HG03103 (cell line): Measurements from ENCODE around the gene NELL1.

ENCODE experiments used
- ATAC-seq: cut with Tn5 transposase; IDR thresholded peaks from one replicate; pipeline ENCODE4 v1.9.1; 2021; ENCODE audit warnings: low read depth; ENCODE audit not compliant: unreplicated experiment

NELL1 gene

GRCh38 chr11:20934516-20934915, 265.1 kb downstream of the NELL1 start:
- ATAC-seq = no peak

DNA sequence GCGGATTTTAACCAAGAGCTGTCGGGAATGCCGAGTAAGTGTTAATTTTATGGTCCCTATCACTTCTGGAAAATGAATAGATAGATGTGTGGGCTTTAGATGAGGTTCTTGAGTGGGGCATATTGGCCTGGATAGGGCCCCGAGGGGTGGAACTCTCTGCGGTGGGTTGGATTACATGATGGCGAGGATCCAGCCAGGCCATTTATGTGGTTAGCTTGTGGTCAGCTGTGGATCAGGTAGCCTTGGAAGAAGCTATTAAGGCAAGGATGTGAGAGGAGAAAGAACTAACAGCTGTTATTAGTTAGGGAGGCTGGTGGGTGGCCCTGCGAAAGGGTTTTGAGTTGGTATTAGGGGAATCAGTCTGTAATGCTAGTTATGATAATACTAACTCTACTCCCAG, 268.4 kb downstream of the NELL1 start:
- ATAC-seq = no peak

DNA sequence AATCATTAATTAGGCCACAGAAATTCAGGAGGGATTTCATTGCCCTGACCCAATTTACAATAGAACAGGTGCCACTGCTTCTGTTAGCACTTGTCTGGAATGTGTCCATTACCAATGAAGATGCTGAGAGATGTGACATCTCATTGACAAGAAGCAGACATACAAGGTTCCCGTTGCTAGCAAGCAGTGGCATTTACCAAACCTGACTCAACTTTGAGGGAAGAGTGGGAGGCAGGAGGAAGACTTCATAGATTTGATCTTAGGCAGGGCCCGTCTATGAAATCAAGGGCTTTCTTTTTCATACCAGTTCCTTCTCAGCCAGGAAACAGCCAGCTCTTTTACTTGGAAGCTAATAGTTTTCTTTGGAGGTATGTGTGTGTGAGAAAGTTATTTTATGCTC, 280.2 kb downstream of the NELL1 start:
- no peak for ATAC-seq

DNA sequence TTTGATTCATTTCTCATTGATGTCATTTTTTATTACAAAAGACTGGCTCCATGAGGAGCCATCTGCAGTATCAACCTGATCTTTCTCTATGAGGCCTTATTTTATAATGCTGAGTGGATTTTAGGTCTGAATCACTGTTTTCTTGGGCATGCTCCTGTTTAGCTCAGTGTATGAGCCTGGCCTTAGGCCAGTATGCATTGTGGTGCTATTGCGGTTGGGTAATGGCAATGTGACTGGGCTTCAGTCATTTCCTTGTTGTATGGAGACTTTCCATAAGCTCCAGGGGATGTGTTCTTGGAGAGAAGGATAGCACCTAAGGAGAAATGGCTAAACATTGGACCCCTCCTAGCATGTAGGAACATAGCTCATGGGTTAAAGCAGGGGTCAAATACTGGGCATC, 293.2 kb downstream of the NELL1 start:
- no peak for ATAC-seq

GRCh38 chr11:20963596-20963995, 294.2 kb downstream of the NELL1 start:
- no peak for ATAC-seq

DNA sequence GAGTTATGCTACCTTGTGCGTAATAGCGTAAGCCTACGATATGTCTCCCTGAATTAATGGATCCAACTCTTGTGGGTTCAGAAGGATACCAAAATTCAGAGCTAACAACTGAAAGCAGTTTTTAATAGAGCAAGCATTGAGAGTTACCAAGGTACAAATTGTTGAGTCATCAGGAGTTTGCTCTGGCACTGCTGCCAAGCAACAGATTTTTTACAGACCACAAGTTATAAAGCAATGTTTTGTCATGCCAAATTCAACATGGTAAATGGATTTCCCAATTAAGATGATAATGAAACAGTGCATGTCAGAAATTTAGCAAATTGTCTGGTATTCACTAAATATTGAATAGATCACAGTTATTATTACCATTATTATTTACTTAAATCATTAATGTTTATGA, 295.6 kb downstream of the NELL1 start:
- ATAC-seq = no peak

- no peak for ATAC-seq
Measured at GRCh38 chr11:20966489-20966888, 297.1 kb downstream of the NELL1 start.

DNA sequence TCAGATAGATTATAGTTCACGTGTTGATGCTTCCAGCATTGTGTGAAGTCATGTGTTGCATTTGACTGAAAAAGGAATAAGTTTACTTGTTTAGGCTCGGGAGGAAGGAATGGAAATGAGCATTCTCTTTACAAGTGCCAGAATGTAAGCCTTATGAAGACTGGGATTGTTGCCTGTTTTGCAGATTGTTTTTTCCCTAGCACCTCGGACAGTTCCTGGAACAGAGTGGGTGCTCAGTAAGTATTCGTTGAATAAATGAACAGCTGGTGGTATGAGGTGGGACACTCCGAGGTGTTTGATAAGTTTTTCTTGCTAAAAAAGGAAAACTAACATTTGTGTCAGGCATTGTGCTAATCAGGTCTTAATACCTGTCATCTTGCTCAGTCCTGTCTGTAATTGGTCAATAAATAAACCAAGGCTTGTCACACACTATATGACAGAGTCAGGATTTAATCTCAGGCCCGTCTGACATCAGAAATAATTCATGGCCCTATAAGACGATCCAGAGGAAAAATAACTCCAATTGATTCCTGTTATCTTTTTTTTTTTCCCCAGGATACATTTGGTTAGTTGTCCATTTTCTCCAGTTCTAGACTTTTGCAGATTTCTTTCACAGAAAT, 304.7 kb downstream of the NELL1 start:
- ATAC-seq = no peak

GRCh38 chr11:20980736-20981135, 311.4 kb downstream of the NELL1 start:
- ATAC-seq = no peak

- ATAC-seq = no peak
Measured at GRCh38 chr11:20990447-20990846, 321.1 kb downstream of the NELL1 start.

- ATAC-seq = no peak
Measured at GRCh38 chr11:20991471-20991870, 322.1 kb downstream of the NELL1 start.

DNA sequence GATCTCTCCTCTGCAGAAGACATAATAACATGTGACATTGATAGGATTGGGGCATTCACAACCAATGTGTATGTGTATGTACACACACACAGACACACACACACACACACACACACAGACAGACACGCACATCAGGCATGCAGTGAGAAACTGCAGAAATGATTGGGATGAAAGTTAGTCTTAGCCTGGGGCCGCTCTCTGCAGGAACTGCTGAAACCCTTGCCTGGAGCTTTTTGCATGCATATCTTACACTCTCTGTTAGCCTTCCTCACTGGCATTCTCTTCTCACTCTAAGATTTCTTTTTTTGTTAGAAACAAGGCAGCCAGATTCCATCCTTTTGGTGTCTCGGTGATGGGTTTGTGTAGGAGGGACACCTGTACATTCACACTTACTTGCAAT, 337.9 kb downstream of the NELL1 start:
- ATAC-seq = no peak

DNA sequence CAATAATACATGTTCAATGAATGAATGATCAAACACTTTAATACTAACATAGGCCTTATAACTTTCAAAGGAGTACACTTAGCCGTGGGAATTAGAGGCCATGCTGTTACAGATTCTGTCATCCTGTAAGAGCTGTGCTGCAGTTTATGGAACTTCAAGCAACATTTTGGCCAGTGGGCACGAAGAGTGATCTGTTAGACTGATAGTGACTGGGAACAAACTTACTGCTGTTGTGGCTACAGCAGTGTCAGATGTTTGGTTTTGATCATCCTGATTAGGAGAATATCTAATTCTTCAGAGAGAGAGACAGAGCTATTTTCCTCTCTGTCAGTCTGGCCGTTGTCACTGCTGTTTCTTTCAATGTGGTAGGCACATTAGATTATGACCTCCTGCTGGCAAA, 348.9 kb downstream of the NELL1 start:
- no peak for ATAC-seq

DNA sequence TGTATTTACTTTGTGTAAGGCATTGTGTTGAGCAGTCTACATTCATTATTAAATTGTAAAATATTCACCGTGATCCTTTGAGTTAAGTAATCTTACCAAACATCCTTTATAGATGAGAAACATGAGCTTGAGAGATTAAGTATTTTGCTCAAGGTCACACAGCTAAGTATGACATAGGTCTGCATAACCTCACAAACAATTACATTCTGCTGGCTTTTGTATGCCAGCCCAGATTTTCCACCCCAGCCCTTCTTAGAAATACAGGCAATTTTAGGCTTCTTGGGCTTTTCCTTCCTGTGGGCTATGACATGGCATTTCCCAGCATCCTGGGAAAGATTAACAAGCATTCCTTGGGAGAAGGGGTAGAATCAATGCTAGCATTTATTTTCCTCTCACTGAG, 357.3 kb downstream of the NELL1 start:
- no peak for ATAC-seq

DNA sequence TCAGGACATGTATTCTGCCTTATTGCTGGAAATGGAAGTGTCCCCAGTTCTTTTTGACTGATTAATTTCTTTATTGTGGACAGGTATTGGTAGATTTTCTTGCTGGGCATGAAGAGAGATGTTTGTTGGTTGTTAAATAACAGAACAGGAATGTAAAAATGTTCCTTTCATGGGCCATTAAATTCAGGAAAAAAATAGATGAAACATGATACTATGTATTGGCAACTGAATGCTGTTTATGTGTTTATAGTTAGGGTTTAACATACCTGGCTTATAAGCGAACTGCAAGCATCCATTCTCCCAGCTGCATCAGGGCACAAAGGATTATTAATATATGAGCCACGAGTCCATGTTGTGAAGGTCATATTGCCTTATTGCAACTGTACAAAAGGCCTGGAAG, 368.5 kb downstream of the NELL1 start:
- no peak for ATAC-seq

DNA sequence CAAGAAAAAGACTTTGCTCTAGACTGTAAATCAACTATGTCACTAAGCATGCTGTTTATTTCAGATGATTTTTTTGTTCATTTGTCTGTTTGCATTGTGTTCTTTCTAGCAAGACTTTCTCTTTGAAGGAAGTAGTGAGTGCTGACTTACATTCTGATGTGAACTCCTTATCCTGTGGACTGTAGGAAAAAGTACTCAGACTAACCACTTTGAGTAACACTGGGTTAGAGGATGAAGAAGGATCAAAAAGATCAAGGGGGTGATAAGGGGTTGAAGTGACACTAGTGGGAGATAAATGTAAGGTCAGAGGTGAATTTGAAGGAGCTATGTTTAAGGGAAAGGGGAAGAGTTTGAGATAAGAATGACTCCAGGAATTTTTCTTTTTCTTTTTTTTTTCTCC, 369.4 kb downstream of the NELL1 start:
- ATAC-seq = no peak

DNA sequence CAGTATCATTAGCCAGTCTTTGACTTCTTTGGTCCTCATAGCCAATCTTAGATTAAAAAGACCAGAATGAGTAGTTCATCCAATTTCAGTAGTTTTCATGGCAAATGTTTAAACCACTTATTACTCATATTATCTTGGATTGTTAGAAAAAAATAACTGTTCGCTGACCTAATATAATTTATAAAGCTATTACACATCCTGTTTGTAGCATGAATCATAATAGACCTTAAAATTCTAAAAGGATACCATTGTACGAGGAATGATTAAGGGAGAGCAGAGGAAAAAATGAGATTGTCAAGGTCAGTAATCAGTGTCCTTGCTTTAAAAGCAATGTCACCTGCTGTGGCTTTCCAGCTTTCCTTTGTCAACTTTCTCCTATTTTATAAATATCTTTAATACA, 371.2 kb downstream of the NELL1 start:
- no peak for ATAC-seq

DNA sequence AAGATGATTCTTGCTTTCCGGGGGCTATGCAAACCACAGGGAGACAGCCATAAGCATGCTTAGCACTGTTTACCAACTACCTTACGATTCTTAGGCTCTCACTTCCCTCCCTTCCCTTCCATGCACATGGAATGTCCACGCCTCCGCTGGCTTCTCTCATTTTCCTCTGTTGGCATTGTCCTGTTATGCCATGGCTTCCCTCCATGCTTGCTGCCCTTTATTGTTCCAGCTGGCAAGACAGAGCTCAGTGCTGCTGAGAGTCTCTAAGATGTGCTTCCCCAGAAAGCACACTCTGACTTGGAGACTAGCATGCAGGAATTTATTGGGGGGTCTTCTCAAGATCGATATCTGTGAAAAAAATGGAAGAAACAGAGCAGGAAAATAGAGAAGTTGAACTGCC, 379.2 kb downstream of the NELL1 start:
- ATAC-seq = no peak

- no peak for ATAC-seq
Measured at GRCh38 chr11:21053466-21053865, 384.1 kb downstream of the NELL1 start.

GRCh38 chr11:21056644-21057043, 387.3 kb downstream of the NELL1 start:
- ATAC-seq = no peak

- ATAC-seq = no peak
Measured at GRCh38 chr11:21059879-21060278, 390.5 kb downstream of the NELL1 start.

DNA sequence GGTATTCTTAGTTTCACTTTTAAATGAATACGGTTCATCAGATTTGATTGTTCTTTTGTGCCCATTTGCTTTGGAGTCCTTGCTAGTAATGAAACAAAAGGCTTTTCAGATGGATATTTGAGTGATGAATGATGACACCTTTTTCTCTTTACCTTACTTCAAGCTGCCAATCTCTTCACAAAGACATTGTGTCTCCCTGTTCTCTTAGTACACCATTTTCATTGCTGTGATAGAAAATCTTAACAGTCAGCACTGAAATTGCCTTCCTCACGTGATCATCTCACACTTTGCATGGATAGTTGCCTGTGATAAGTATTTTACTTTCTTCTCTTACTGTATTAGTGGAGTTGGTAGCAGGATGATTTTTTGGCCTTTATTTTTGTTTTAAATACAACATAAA, 396.6 kb downstream of the NELL1 start:
- ATAC-seq = no peak

- no peak for ATAC-seq
Measured at GRCh38 chr11:21068886-21069285, 399.5 kb downstream of the NELL1 start.
